Activated CD4-positive, alpha-beta T cell treated with anti-CD3 and anti-CD28 coated beads for 36 hours (primary cell): ENCODE data around the gene PLD6. TPM values are rescaled to one million over a fixed set of nuclear protein-coding genes. Genes with fewer than 3 reads are reported as not detected.

Source experiments
- ATAC-seq: fragments of 200-7000 bp; cut with Tn5 transposase; one replicate; pipeline ENCODE4 v1.10.0; 2021; ENCODE audit warnings: mild to moderate bottlenecking, moderate library complexity
- CTCF ChIA-PET: fragments of 350-600 bp; sonication (Branson Sonifier 250); formaldehyde crosslinking; loops from one replicate; lab custom pipeline; 2021; ENCODE audit warnings: antibody characterized with exemption; lab: Charles Lee
- POLR2A ChIA-PET: fragments of 350-600 bp; sonication (Branson Sonifier 250); formaldehyde crosslinking; loops from one replicate; lab custom pipeline; 2021; ENCODE audit warnings: antibody characterized with exemption, inconsistent platforms; lab: Charles Lee
- DNase-seq: peaks from one replicate; pipeline ENCODE4 v3.0.0-alpha.2; 2020
- H3K27ac Mint-ChIP-seq: one replicate; pipeline ENCODE4 v1.8.0; 2021; ENCODE audit warnings: mixed read lengths
- H3K27me3 Mint-ChIP-seq: one replicate; pipeline ENCODE4 v1.8.0; 2021; ENCODE audit warnings: mixed read lengths
- H3K36me3 Mint-ChIP-seq: one replicate; pipeline ENCODE4 v1.8.0; 2021; ENCODE audit warnings: low read depth, mixed read lengths
- H3K4me1 Mint-ChIP-seq: one replicate; pipeline ENCODE4 v1.8.0; 2021; ENCODE audit warnings: mixed read lengths
- H3K4me3 Mint-ChIP-seq: one replicate; pipeline ENCODE4 v1.8.0; 2021; ENCODE audit warnings: mild to moderate bottlenecking, moderate library complexity, mixed read lengths
- H3K9me3 Mint-ChIP-seq: one replicate; pipeline ENCODE4 v1.8.0; 2021; ENCODE audit warnings: low read depth, mixed read lengths
- intact Hi-C, 2 experiments: fragments of 100-400 bp; cut with DNase I in 1 of 2; cut with micrococcal nuclease in 1 of 2; formaldehyde crosslinking; loops; one replicate each; pipeline versions ENCODE4 v1.14.2 to v1.15.1; 2022 to 2024; cut with DNase I, micrococcal nuclease
- total RNA-seq, 2 experiments: library from RNA; stranded (reverse); gene quantifications; one replicate each; pipeline ENCODE4 v1.2.3, GENCODE V29; 2021

Gene PLD6
- total RNA-seq, 2 experiments from 2014 or later, result 8.3 to 9.9 TPM

DNA sequence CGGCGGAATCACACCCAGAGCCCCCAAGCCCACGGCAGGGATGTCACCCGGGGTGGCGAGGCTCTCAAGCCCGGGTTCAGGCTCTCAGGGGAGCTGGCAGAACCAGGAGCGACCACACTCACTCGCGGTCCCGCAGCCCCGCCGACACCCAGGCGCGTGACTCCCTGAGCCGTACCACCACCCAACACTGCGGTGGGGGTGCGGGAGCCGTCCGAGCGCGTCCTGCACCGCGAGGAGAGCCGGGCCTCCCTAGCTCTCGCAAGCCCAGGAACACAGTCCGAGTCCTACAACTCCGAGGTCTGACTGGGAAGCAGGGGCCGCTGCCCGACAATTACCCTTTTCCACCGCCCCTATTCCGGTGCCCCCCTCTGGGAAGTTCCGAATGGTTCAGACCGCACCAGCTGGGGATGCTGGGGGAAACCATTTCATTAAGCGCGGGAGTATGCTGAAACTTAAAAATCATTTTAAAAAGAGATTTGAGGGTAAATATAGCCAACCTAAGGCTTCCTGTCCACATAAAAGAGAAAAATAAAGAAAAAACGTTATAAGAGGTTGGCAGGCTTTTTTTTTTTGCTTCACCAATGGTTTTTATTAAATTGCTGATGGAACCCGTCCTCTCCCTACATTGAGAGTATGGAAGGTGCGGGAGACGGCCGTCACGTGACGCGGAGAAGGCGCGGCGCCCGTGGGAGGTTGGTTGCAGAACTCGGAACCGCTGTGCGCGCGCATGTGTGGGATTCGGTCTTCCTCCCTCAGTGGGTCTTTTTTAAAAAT lies 31.1 kb upstream of the PLD6 start, which contains the start of gene FLCN:
Gene FLCN (minus strand): TSS at position 143 of the 774 bp plus-strand sequence. CDS start 9,031 bp downstream, outside the sequence.
- H3K4me3 Mint-ChIP-seq, result peak within 1 kb of the TSS; percentile 81
- ChIA-PET POLR2A (interaction anchor here (0.7 kb wide), 2 partner anchors 30 to 44 kb away, joined by 5 to 9 read pairs; partner anchors contain the start of gene COPS3), CTCF (interaction anchor here (0.8 kb wide), 2 partner anchors 36 to 93 kb away, joined by 3 read pairs; no protein-coding TSS in a partner anchor)
- peaks cover 31% of the 10 kb centered on the region for H3K4me1 Mint-ChIP-seq
- DNase-seq (peak; percentile 93), ATAC-seq (peak; percentile 90)
- peaks cover 2% of the 10 kb centered on the region for H3K36me3 Mint-ChIP-seq
- no peaks in the 10 kb centered on the region for H3K27me3 Mint-ChIP-seq
- H3K9me3 Mint-ChIP-seq, result no peaks in the 10 kb centered on the region
- intact Hi-C loops, result loop anchor here (1.0 to 10.0 kb wide), 14 partner anchors 31 to 946 kb away; partner anchors contain the start of genes COPS3 (in 2 of the 2), PLD6 (in 2 of the 2), ALKBH5 (in 1 of the 2) and ATPAF2 (in 1 of the 2)
- H3K27ac Mint-ChIP-seq, result peak within 1 kb of the TSS; percentile 98

DNA sequence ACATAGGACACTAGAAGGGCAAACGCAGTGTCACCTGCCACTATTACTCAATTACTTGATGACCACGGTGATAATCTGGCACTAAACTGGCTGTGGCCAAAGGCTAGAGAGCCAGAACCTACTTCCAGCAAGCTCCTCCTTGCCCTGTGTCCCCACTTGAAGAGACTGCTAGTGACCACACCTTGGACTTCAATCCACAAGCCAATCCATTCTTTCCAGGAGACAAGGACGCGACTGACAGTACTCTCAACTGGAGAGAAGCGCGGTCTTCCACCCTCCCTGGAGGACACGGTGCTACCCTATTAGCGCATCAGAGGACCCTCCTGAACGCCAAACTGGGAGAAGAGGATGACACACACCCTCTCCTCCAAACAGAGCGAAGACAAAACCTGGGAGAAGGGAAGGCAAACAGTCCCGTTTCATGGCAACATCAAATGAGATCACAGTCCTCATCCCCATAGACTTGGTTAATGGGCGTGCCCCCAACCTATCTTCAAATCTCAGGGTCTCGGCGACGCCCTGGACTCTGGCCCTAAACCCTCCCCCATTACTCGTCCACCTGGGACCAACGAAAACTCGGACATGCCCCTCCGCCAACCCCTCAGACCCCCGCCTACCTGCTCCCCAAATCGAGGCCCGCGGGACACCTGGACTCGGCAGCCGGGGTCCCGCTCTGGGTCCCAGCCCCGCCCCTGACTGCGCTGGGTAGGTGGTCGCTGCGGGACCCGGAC lies 30.3 kb upstream of the PLD6 start:
- Mint-ChIP-seq H3K27ac (peak overlapping the region; percentile 98), H3K27me3 (no peaks in the 10 kb centered on the region), H3K4me3 (peak overlapping the region; percentile 81), H3K9me3 (no peaks in the 10 kb centered on the region), H3K36me3 (peaks cover 3% of the 10 kb centered on the region), H3K4me1 (peaks cover 31% of the 10 kb centered on the region)
- ChIA-PET POLR2A (interaction anchor here (0.6 to 0.7 kb wide), 3 partner anchors 29 to 186 kb away, joined by 5 to 9 read pairs (median 8); partner anchors contain the start of gene COPS3), CTCF (interaction anchor here (0.7 to 1.1 kb wide), 3 partner anchors 36 to 408 kb away, joined by 3 to 4 read pairs (median 4); no protein-coding TSS in a partner anchor)
- peak; percentile 10 for DNase-seq
- intact Hi-C loops, result loop anchor here (1.0 to 10.0 kb wide), 14 partner anchors 30 to 947 kb away; partner anchors contain the start of genes COPS3 (in 2 of the 2), PLD6 (in 2 of the 2), ALKBH5 (in 1 of the 2) and ATPAF2 (in 1 of the 2)
- ATAC-seq, result no peak

- ChIA-PET CTCF (interaction anchor here (0.7 to 1.9 kb wide), 6 partner anchors 18 to 409 kb away, joined by 3 to 10 read pairs (median 4); no protein-coding TSS in a partner anchor), POLR2A (interaction anchor here (0.6 kb wide), 1 partner anchor 185 kb away, joined by 8 read pairs; no protein-coding TSS in a partner anchor)
- intact Hi-C loops, result loop anchor here (2.0 to 10.0 kb wide), 5 partner anchors 45 to 233 kb away; partner anchors contain the start of gene COPS3 (in 1 of the 2)
- H3K27me3 Mint-ChIP-seq, result no peaks in the 10 kb centered on the region
- no peaks in the 10 kb centered on the region for H3K9me3 Mint-ChIP-seq
- DNase-seq (peak; percentile 48), ATAC-seq (no peak)
- peak overlapping the region; percentile 21 for H3K27ac Mint-ChIP-seq
- H3K36me3 Mint-ChIP-seq, result peaks cover 3% of the 10 kb centered on the region
- H3K4me1 Mint-ChIP-seq, result peaks cover 31% of the 10 kb centered on the region
- H3K4me3 Mint-ChIP-seq, result peak overlapping the region; percentile 81
Measured at GRCh38 chr17:17235212-17236174, 29.4 kb upstream of the PLD6 start.

GRCh38 chr17:17232303-17232621 lies 26.1 kb upstream of the PLD6 start:
- Mint-ChIP-seq H3K27ac (no peak overlapping the region), H3K27me3 (no peaks in the 10 kb centered on the region), H3K4me1 (peaks cover 15% of the 10 kb centered on the region), H3K36me3 (peaks cover 18% of the 10 kb centered on the region), H3K4me3 (no peak overlapping the region), H3K9me3 (no peaks in the 10 kb centered on the region)
- ATAC-seq (no peak), DNase-seq (no peak)
- ChIA-PET CTCF (no interaction called here), POLR2A (no interaction called here)
- intact Hi-C loops, result loop anchor here in 1 of 2 experiments (10.0 kb wide), 1 partner anchor 227 kb away; no protein-coding TSS in a partner anchor

- no peak overlapping the region for H3K4me3 Mint-ChIP-seq
- DNase-seq, result no peak
- CTCF ChIA-PET, result no interaction called here
- intact Hi-C loops, result loop anchor here in 1 of 2 experiments (10.0 kb wide), 1 partner anchor 227 kb away; no protein-coding TSS in a partner anchor
- no peaks in the 10 kb centered on the region for H3K9me3 Mint-ChIP-seq
- no peak overlapping the region for H3K27ac Mint-ChIP-seq
- H3K36me3 Mint-ChIP-seq, result peaks cover 21% of the 10 kb centered on the region
- peaks cover 15% of the 10 kb centered on the region for H3K4me1 Mint-ChIP-seq
- POLR2A ChIA-PET, result no interaction called here
- no peak for ATAC-seq
- no peaks in the 10 kb centered on the region for H3K27me3 Mint-ChIP-seq
Measured at GRCh38 chr17:17231621-17232302, 25.6 kb upstream of the PLD6 start.

GRCh38 chr17:17229416-17230384 lies 23.6 kb upstream of the PLD6 start:
- no peaks in the 10 kb centered on the region for H3K4me1 Mint-ChIP-seq
- no peak for ATAC-seq
- POLR2A ChIA-PET, result interaction anchor here (0.7 kb wide), 1 partner anchor 188 kb away, joined by 4 read pairs; no protein-coding TSS in a partner anchor
- CTCF ChIA-PET, result interaction anchor here (1.1 kb wide), 1 partner anchor 88 kb away, joined by 3 read pairs; no protein-coding TSS in a partner anchor
- no peak overlapping the region for H3K4me3 Mint-ChIP-seq
- peaks cover 33% of the 10 kb centered on the region for H3K36me3 Mint-ChIP-seq
- intact Hi-C loops, result loop anchor here in 1 of 2 experiments (10.0 kb wide), 1 partner anchor 225 kb away; no protein-coding TSS in a partner anchor
- no peaks in the 10 kb centered on the region for H3K9me3 Mint-ChIP-seq
- no peak for DNase-seq
- no peak overlapping the region for H3K27ac Mint-ChIP-seq
- H3K27me3 Mint-ChIP-seq, result no peaks in the 10 kb centered on the region

DNA sequence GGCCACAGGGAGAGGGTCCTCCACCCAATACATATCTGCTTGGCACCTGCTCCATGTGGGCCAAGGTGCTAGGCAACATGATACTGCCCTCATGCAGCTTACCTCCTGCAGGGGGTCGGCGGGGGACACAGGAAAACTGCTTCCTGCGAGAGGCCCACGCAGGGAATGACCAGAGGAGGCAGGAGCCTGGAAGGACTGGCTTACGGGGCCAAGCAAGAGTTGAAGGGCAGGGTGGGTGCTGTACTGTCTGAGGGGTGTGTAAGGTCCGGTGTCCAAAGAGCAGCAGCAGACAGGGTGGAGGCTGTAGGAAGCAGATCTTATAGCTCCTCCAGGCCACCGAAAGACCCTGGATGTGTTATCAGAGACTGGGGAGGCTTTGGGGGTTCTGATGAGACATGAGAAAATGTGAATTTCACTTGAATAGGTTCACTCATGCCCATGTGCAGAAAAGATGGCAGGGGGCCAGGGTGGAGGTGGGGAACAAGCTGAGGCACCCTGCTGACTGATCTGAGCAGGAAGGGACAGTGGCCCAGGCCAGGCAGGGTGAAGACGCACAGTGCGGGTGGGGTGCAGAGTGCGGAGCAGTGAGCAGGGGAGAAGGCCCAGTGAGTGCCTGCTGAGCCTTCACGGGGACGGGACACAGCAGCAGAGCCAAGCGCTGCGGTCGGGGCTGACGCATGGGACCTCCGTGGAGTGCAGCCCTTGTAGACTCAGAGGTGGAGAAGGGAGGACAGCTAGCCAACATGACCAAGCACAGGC lies 22.6 kb upstream of the PLD6 start:
- POLR2A ChIA-PET, result no interaction called here
- H3K9me3 Mint-ChIP-seq, result no peaks in the 10 kb centered on the region
- H3K27ac Mint-ChIP-seq, result no peak overlapping the region
- intact Hi-C loops, result no loop called here
- no peaks in the 10 kb centered on the region for H3K27me3 Mint-ChIP-seq
- ATAC-seq (no peak), DNase-seq (no peak)
- peaks cover 33% of the 10 kb centered on the region for H3K36me3 Mint-ChIP-seq
- H3K4me3 Mint-ChIP-seq, result no peak overlapping the region
- CTCF ChIA-PET, result interaction anchor here (0.6 to 1.1 kb wide), 2 partner anchors 85 to 87 kb away, joined by 3 to 4 read pairs; no protein-coding TSS in a partner anchor
- H3K4me1 Mint-ChIP-seq, result no peaks in the 10 kb centered on the region

DNA sequence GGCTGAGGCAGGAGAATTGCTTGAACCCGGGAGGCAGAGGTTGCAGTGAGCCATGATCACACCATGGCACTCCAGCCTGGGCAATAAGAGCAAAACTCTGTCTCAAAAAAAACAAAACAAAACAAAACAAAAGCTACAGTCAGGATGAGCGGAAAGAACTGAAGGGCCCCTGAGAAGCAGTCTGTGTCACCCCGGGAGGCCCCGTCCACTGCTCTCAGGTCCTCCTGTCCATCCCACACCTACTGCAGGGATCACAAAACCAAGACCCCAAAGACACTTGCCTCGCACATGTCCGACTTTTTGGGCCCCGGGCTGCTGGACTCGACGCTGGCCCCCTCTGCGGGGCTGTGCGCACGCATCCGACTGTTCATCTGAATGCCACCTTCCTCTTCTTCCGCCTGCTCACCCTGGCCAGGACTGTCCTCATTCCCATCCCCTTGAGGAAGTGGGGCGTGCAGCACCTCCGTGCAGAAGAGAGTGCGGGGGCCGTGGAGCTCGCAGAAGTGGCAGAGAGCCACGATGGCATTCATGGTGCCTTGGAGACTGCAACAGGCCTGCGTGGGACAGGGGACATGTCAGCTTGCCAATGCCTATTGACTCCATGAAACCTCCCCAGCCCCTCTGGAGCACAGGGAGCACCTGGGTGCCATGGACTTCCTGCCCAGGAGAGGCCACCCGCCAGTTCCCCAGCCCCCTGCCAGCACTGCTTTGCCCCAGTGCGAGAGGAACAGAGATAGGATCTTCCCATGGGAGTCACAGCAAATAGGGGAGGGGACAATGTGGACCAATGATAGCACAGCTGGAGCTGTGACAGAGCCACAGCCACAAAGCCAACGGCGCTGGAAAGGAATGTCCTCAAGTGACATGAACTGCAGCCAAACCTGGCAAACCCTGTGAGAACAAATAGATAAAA lies 21.7 kb upstream of the PLD6 start:
- H3K27me3 Mint-ChIP-seq, result no peaks in the 10 kb centered on the region
- ChIA-PET POLR2A (no interaction called here), CTCF (no interaction called here)
- peaks cover 38% of the 10 kb centered on the region for H3K36me3 Mint-ChIP-seq
- H3K27ac Mint-ChIP-seq, result no peak overlapping the region
- H3K4me1 Mint-ChIP-seq, result no peaks in the 10 kb centered on the region
- ATAC-seq (no peak), DNase-seq (no peak)
- intact Hi-C loops, result no loop called here
- H3K9me3 Mint-ChIP-seq, result no peaks in the 10 kb centered on the region
- H3K4me3 Mint-ChIP-seq, result no peak overlapping the region
